ENCODE data around the gene FGFR3.

Gene FGFR3

GRCh38 chr4:1850276-1850675, 57.2 kb downstream of the FGFR3 start:
- Histone ChIP-seq H3K36me3 (ENCODE audit: insufficient read depth, low read length) (peaks cover 6% of the 10 kb centered on the region), H3K27ac (ENCODE audit: low read depth, low read length, poor library complexity, severe bottlenecking) (peak overlapping the region; percentile 67), H3K9me3 (ENCODE audit: low read length) (no peaks in the 10 kb centered on the region), H3F3A (ENCODE audit: insufficient read depth, low read length) (no peaks in the 10 kb centered on the region), H3K9ac (ENCODE audit: low read length) (no peak overlapping the region), H4K20me1 (ENCODE audit: insufficient read depth, low read length) (no peaks in the 10 kb centered on the region), H3K4me2 (ENCODE audit: low read length) (peak overlapping the region; percentile 52), H3K27me3 (ENCODE audit: insufficient read depth, low read length) (no peaks in the 10 kb centered on the region), H3K79me2 (ENCODE audit: insufficient read depth, low read length) (peaks cover 20% of the 10 kb centered on the region), H2AFZ (ENCODE audit: low read length) (no peak overlapping the region), H3K9me2 (ENCODE audit: low read depth, low read length) (no peaks in the 10 kb centered on the region), H3K4me1 (ENCODE audit: insufficient read depth, low read length, severe bottlenecking) (peaks cover 52% of the 10 kb centered on the region), H3K4me3 (ENCODE audit: low read depth, low read length, poor library complexity, severe bottlenecking) (no peak overlapping the region)
- no peak for TF ChIP-seq CTCF (IDR thresholded peaks at IDR 0.05; ENCODE audit: low read length)
- no peak for TF ChIP-seq EZH2 (IDR thresholded peaks at IDR 0.05; ENCODE audit: borderline replicate concordance, low read length)

- Histone ChIP-seq H3K4me1 (ENCODE audit: insufficient read depth, low read length, severe bottlenecking) (peaks cover 52% of the 10 kb centered on the region), H3K9me2 (ENCODE audit: low read depth, low read length) (no peaks in the 10 kb centered on the region), H4K20me1 (ENCODE audit: insufficient read depth, low read length) (no peaks in the 10 kb centered on the region), H3K27me3 (ENCODE audit: insufficient read depth, low read length) (no peaks in the 10 kb centered on the region), H3K9me3 (ENCODE audit: low read length) (no peaks in the 10 kb centered on the region), H3K4me3 (ENCODE audit: low read depth, low read length, poor library complexity, severe bottlenecking) (peak overlapping the region; percentile 21), H3F3A (ENCODE audit: insufficient read depth, low read length) (no peaks in the 10 kb centered on the region), H3K9ac (ENCODE audit: low read length) (no peak overlapping the region; the same call in 1 of the 2 replicates), H2AFZ (ENCODE audit: low read length) (no peak overlapping the region), H3K79me2 (ENCODE audit: insufficient read depth, low read length) (peaks cover 22% of the 10 kb centered on the region), H3K4me2 (ENCODE audit: low read length) (peak overlapping the region; percentile 55; the same call in 1 of the 2 replicates), H3K27ac (ENCODE audit: low read depth, low read length, poor library complexity, severe bottlenecking) (no peak overlapping the region), H3K36me3 (ENCODE audit: insufficient read depth, low read length) (peaks cover 6% of the 10 kb centered on the region)
- no peak for TF ChIP-seq EZH2 (IDR thresholded peaks at IDR 0.05; ENCODE audit: borderline replicate concordance, low read length)
- TF ChIP-seq CTCF (IDR thresholded peaks at IDR 0.05; ENCODE audit: low read length) = no peak
Observed at GRCh38 chr4:1851160-1851559, 58.1 kb downstream of the FGFR3 start.

- no peak overlapping the region for H3K4me3 ChIP-seq (ENCODE audit: low read depth, low read length, poor library complexity, severe bottlenecking)
- H3K4me1 ChIP-seq (ENCODE audit: insufficient read depth, low read length, severe bottlenecking) = peaks cover 53% of the 10 kb centered on the region
- H3F3A ChIP-seq (ENCODE audit: insufficient read depth, low read length) = no peaks in the 10 kb centered on the region
- H3K79me2 ChIP-seq (ENCODE audit: insufficient read depth, low read length) = peaks cover 22% of the 10 kb centered on the region
- no peak overlapping the region for H2AFZ ChIP-seq (ENCODE audit: low read length)
- no peak for TF ChIP-seq CTCF (IDR thresholded peaks at IDR 0.05; ENCODE audit: low read length)
- no peak for TF ChIP-seq EZH2 (IDR thresholded peaks at IDR 0.05; ENCODE audit: borderline replicate concordance, low read length)
- H3K27me3 ChIP-seq (ENCODE audit: insufficient read depth, low read length) = no peaks in the 10 kb centered on the region
- H4K20me1 ChIP-seq (ENCODE audit: insufficient read depth, low read length) = no peaks in the 10 kb centered on the region
- H3K9me2 ChIP-seq (ENCODE audit: low read depth, low read length) = no peaks in the 10 kb centered on the region
- H3K27ac ChIP-seq (ENCODE audit: low read depth, low read length, poor library complexity, severe bottlenecking) = no peak overlapping the region
- no peaks in the 10 kb centered on the region for H3K9me3 ChIP-seq (ENCODE audit: low read length)
- H3K36me3 ChIP-seq (ENCODE audit: insufficient read depth, low read length) = peaks cover 6% of the 10 kb centered on the region; the same call in 1 of the 2 replicates
- H3K4me2 ChIP-seq (ENCODE audit: low read length) = peak overlapping the region; percentile 55; the same call in 1 of the 2 replicates
- no peak overlapping the region for H3K9ac ChIP-seq (ENCODE audit: low read length)
Observed at GRCh38 chr4:1851575-1852410, 58.7 kb downstream of the FGFR3 start.
